Effector memory CD8-positive, alpha-beta T cell (primary cell): Measurements from ENCODE around the gene KRT83.
A peak's percentile ranks its signal among the peaks of the same experiment; 100 is the strongest.

Experiments
- ATAC-seq: fragments of 150-1000 bp; cut with Tn5 transposase; replicated peaks from 2 replicates; pipeline ENCODE4 v1.10.0; 2021; ENCODE audit warnings: mild to moderate bottlenecking, moderate library complexity
- DNase-seq, 3 experiments: peaks; one replicate each; pipeline ENCODE4 v3.0.0; 2021
- H3K27ac Mint-ChIP-seq, 2 donors: one replicate each; pipeline ENCODE4 v1.8.0; 2022; ENCODE audit warnings: mild to moderate bottlenecking in 2 of 2, mixed read lengths in 2 of 2, moderate library complexity in 2 of 2
- H3K27me3 Mint-ChIP-seq, 2 donors: one replicate each; pipeline ENCODE4 v1.8.0; 2022; ENCODE audit warnings: mixed read lengths in 2 of 2
- H3K36me3 Mint-ChIP-seq: one replicate; pipeline ENCODE4 v1.8.0; 2022; ENCODE audit warnings: mild to moderate bottlenecking, moderate library complexity, mixed read lengths; ENCODE audit not compliant: insufficient read depth
- H3K4me1 Mint-ChIP-seq, 2 donors: one replicate each; pipeline ENCODE4 v1.8.0; 2022; ENCODE audit warnings: low read depth in 2 of 2, mixed read lengths in 2 of 2
- H3K4me3 Mint-ChIP-seq, 2 donors: one replicate each; pipeline ENCODE4 v1.8.0; 2022; ENCODE audit warnings: mild to moderate bottlenecking in 2 of 2, mixed read lengths in 2 of 2, moderate library complexity in 2 of 2
- H3K9me3 Mint-ChIP-seq, 2 donors: one replicate each; pipeline ENCODE4 v1.8.0; 2022; ENCODE audit warnings: mixed read lengths in 2 of 2

The KRT83 gene

GRCh38 chr12:52360106-52360662 is 39.0 kb upstream of the KRT83 start:
- Mint-ChIP-seq H3K36me3 (peaks cover 3% of the 10 kb centered on the region), H3K4me3 (no peak overlapping the region), H3K27me3 (peaks cover 0 to 63% of the 10 kb centered on the region in 2 donors), H3K9me3 (no peaks in the 10 kb centered on the region), H3K27ac (peak overlapping the region in 1 of 2 donors; percentile 74), H3K4me1 (peaks cover 36 to 45% of the 10 kb centered on the region in 2 donors)
- ATAC-seq, result no peak
- DNase-seq, result no peak

DNA sequence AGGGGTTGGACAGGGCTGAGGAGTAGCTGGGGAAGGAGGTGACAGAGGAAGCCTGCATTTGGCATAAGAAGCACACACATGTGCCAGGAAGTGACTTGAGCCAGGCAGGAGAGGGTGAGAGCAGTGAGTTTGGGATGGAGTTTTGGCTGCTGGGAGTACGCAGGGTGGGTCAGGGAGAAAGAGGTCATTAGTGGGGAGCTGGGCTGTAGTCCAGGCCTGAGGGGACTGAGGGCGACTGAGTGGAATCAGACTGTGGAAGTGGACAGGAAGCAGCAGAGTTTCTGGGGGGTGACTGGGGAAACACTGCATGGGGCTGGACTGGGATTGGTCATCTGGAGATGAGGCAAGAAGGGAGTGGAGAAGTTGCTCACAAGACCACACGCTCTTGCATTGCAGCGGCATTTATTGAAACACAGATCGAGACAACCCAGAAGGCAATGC is 38.4 kb upstream of the KRT83 start:
- no peak for ATAC-seq
- Mint-ChIP-seq H3K36me3 (peaks cover 3% of the 10 kb centered on the region), H3K27me3 (peaks cover 0 to 63% of the 10 kb centered on the region in 2 donors), H3K4me1 (peaks cover 36 to 45% of the 10 kb centered on the region in 2 donors), H3K4me3 (peak overlapping the region in 1 of 2 donors; percentile 63), H3K27ac (peak overlapping the region in 1 of 2 donors; percentile 74), H3K9me3 (no peaks in the 10 kb centered on the region)
- DNase-seq, result no peak

DNA sequence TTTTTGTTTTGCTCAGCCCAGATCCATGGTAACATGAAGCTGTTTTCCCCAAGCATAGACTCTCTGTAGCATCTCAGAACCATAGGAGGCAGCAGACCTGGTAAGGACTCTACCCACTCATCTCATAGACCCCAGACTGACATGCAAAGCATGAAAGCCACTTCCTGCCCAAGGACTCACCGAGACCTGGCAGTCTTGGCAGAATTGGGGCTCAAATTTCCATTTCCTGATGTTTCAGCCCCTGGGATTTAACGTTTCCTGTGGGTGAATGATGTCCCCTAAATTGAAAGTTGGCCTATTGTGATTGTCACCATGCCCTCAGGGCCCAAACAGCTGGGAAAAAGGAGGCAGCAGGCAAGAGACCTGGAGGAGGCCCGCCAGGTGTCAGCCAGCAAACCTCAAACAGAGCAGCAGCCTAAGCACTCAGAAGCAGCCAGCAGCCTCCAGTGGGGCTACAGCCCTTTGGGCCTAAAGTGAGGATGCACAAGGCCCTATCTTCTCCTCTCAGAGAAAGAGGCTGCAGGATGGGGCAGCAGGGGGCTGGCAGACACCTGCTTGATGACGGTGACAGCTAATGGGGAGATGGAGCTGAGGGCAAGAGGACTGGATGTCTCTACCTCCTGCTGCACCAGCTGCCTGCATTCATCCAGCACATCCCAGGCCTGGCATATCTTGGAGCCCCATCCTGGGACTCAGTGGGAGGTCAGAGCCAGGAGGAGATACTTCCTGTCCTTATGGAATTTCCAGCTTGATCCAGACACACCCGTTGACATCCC is 37.6 kb upstream of the KRT83 start:
- Mint-ChIP-seq H3K27ac (peak overlapping the region; percentile 73 to 74), H3K4me3 (peak overlapping the region; percentile 41 to 63)

DNA sequence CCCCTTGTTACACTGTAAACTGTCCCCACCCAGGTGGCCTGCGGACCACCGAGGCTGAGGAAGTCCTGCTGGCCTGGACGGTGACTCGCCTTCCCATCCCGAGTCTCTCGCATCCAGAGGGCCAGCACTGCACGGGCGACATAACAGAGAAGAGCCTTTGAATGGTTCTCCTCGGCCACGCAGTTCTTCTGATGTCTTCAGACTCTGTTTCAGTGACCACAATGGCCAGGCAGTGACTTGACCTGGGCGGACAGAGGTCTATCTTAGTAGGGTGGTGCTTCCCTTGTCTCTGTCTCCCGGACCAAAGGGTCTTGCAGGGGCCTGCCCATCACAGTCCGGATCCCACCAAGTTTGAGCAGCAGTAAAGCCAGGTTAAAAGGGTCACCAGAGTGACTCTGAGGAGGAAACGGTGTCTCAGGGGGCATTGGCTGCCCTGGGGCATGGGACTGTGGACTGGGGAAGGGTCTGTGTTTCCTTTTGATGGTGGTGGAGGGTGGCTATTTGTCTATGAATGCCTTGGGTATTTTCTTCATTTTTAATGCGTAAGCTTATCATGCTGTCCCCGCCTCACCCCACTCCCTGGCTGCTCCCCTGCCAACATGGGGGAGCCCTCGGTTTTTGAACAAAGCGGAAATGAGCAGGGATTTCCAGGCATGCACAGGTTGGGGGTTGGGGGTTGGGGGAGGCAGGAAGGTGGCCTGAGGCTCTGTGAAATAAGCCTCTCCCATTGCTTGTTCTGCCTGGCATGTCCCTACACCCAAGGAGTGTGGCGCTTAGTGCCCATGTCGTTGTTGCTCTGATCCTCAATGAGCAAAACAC is 35.8 kb upstream of the KRT83 start:
- Mint-ChIP-seq H3K27ac (no peak overlapping the region), H3K4me1 (peaks cover 47 to 48% of the 10 kb centered on the region in 2 donors)
- DNase-seq, result no peak

More for the DNA sequence above, 37.6 kb upstream of the KRT83 start:
- H3K9me3 Mint-ChIP-seq, result no peaks in the 10 kb centered on the region
- no peaks in the 10 kb centered on the region for H3K36me3 Mint-ChIP-seq
- peaks cover 36 to 45% of the 10 kb centered on the region in 2 donors for H3K4me1 Mint-ChIP-seq
- ATAC-seq (peak; percentile 86), DNase-seq (peak; percentile 19 to 43 (median 19))
- peaks cover 0 to 63% of the 10 kb centered on the region in 2 donors for H3K27me3 Mint-ChIP-seq

GRCh38 chr12:52356031-52356761 is 35.0 kb upstream of the KRT83 start:
- Mint-ChIP-seq H3K36me3 (peaks cover 7% of the 10 kb centered on the region), H3K4me1 (peaks cover 45 to 46% of the 10 kb centered on the region in 2 donors)
- no peak for DNase-seq

More for the DNA sequence above, 35.8 kb upstream of the KRT83 start:
- Mint-ChIP-seq H3K27me3 (peaks cover 0 to 66% of the 10 kb centered on the region in 2 donors), H3K4me3 (no peak overlapping the region), H3K36me3 (peaks cover 3% of the 10 kb centered on the region), H3K9me3 (no peaks in the 10 kb centered on the region)
- ATAC-seq, result no peak

GRCh38 chr12:52355176-52355575 is 34.0 kb upstream of the KRT83 start:
- no peak overlapping the region for H3K27ac Mint-ChIP-seq
- H3K9me3 Mint-ChIP-seq, result no peaks in the 10 kb centered on the region
- peaks cover 42 to 49% of the 10 kb centered on the region in 2 donors for H3K4me1 Mint-ChIP-seq
- no peak overlapping the region for H3K4me3 Mint-ChIP-seq
- peaks cover 5 to 67% of the 10 kb centered on the region in 2 donors for H3K27me3 Mint-ChIP-seq
- ATAC-seq (no peak), DNase-seq (no peak)
- peaks cover 7% of the 10 kb centered on the region for H3K36me3 Mint-ChIP-seq

More at GRCh38 chr12:52356031-52356761, 35.0 kb upstream of the KRT83 start:
- Mint-ChIP-seq H3K27ac (no peak overlapping the region), H3K9me3 (no peaks in the 10 kb centered on the region), H3K27me3 (peaks cover 0 to 66% of the 10 kb centered on the region in 2 donors), H3K4me3 (no peak overlapping the region)
- ATAC-seq, result no peak

DNA sequence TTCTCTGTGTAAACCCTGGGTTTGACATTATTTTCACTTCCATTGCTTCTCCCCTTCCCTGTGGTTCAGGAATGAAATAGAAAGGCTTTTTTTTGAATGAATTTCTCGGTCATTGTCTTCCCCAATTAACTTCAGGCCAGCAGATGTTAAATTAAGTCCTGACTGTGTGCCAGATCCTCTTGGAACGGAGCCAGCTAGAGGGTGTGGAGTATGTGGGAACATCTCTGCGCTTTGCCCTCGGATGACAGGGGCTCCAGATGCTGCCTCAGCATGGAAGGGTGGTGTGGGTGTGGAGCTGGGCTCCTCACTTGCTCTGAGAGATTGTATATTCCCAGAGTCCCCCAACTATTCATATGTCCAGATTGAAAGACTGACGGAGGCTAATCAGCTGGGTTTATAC is 33.0 kb upstream of the KRT83 start:
- no peak overlapping the region for H3K4me3 Mint-ChIP-seq
- DNase-seq, result no peak
- H3K27ac Mint-ChIP-seq, result no peak overlapping the region
- ATAC-seq, result no peak
- H3K9me3 Mint-ChIP-seq, result no peaks in the 10 kb centered on the region
- H3K27me3 Mint-ChIP-seq, result peaks cover 5 to 65% of the 10 kb centered on the region in 2 donors
- peaks cover 7% of the 10 kb centered on the region for H3K36me3 Mint-ChIP-seq
- H3K4me1 Mint-ChIP-seq, result peaks cover 36 to 42% of the 10 kb centered on the region in 2 donors

- Mint-ChIP-seq H3K4me1 (peaks cover 33 to 40% of the 10 kb centered on the region in 2 donors), H3K4me3 (no peak overlapping the region), H3K9me3 (no peaks in the 10 kb centered on the region), H3K27me3 (peaks cover 5 to 64% of the 10 kb centered on the region in 2 donors), H3K27ac (no peak overlapping the region), H3K36me3 (peaks cover 7% of the 10 kb centered on the region)
- DNase-seq (no peak), ATAC-seq (no peak)
These were observed 32.6 kb upstream of the KRT83 start for GRCh38 chr12:52353766-52354165.

DNA sequence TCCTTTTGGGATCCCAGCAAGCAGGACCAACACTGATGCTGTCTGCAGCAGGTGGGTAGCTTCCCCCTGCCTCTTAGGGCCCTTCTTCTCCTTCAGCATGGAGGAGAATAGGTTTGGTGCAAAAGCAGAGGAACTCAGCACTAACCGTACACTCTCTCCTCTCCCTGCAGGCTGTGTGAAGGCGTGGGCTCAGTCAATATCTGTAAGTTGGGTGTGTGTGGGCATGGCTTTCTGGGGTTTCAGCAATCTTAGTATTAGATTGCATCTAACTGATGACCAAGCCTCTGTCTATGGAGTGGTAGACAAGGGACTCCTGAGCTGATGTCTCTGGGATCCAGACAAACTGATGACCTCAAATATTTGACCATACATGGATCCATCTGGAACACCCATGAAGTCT is 31.8 kb upstream of the KRT83 start:
- Mint-ChIP-seq H3K4me1 (peaks cover 26 to 33% of the 10 kb centered on the region in 2 donors), H3K36me3 (peaks cover 7% of the 10 kb centered on the region), H3K27me3 (peaks cover 7 to 69% of the 10 kb centered on the region in 2 donors), H3K4me3 (no peak overlapping the region), H3K27ac (peak overlapping the region in 1 of 2 donors; percentile 10), H3K9me3 (no peaks in the 10 kb centered on the region)
- no peak for ATAC-seq
- no peak for DNase-seq

GRCh38 chr12:52351196-52352059 is 30.2 kb upstream of the KRT83 start:
- peak overlapping the region; percentile 10 for H3K27ac Mint-ChIP-seq
- DNase-seq (peak; percentile 61 to 72 (median 66)), ATAC-seq (peak; percentile 100)
- peak overlapping the region; percentile 42 to 47 for H3K4me3 Mint-ChIP-seq
- peaks cover 9 to 69% of the 10 kb centered on the region in 2 donors for H3K27me3 Mint-ChIP-seq
- H3K9me3 Mint-ChIP-seq, result no peaks in the 10 kb centered on the region
- H3K4me1 Mint-ChIP-seq, result peaks cover 25 to 29% of the 10 kb centered on the region in 2 donors
- H3K36me3 Mint-ChIP-seq, result peaks cover 7% of the 10 kb centered on the region

GRCh38 chr12:52350786-52351185 is 29.6 kb upstream of the KRT83 start:
- H3K36me3 Mint-ChIP-seq, result peaks cover 7% of the 10 kb centered on the region
- ATAC-seq (no peak), DNase-seq (no peak)
- no peak overlapping the region for H3K27ac Mint-ChIP-seq
- peaks cover 9 to 75% of the 10 kb centered on the region in 2 donors for H3K27me3 Mint-ChIP-seq
- peaks cover 25 to 29% of the 10 kb centered on the region in 2 donors for H3K4me1 Mint-ChIP-seq
- no peaks in the 10 kb centered on the region for H3K9me3 Mint-ChIP-seq
- H3K4me3 Mint-ChIP-seq, result no peak overlapping the region

DNA sequence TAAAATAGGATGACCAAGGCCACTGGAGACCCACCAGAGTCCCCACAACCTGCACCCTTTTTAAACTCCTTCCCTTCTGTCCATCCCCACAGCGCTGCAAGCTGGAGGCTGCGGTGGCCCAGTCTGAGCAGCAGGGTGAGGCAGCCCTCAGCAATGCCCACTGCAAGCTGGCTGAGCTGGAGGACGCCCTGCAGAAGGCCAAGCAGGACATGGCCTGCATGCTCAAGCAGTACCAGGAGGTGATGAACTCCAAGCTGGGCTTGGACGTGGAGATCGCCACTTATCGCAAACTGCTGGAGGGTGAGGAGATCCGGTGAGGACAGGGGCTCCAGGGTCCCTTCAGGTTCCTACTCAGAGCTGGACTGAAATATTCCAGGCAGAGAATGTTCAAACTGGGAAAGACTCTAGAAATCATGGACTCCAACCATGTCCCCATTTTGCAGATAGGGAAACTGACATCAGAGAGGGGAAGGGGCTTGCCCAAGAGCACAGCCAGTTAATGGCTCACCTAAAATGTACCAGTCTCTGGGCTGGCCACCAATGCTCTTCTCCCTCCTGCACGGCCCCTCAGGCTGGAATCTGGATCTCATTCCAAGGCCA is 28.9 kb upstream of the KRT83 start:
- H3K27ac Mint-ChIP-seq, result no peak overlapping the region
- no peaks in the 10 kb centered on the region for H3K9me3 Mint-ChIP-seq
- DNase-seq (no peak), ATAC-seq (no peak)
- H3K27me3 Mint-ChIP-seq, result peaks cover 9 to 77% of the 10 kb centered on the region in 2 donors
- peaks cover 7% of the 10 kb centered on the region for H3K36me3 Mint-ChIP-seq
- peaks cover 25 to 29% of the 10 kb centered on the region in 2 donors for H3K4me1 Mint-ChIP-seq
- no peak overlapping the region for H3K4me3 Mint-ChIP-seq
